ENCODE data around the gene MRPL23.

The MRPL23 gene

GRCh38 chr11:1921574-1922141 lies 25.5 kb upstream of the MRPL23 start:
- DNase-seq = no peak

GRCh38 chr11:1922481-1923081 lies 24.6 kb upstream of the MRPL23 start:
- no peak for DNase-seq

GRCh38 chr11:1923201-1923956 lies 23.8 kb upstream of the MRPL23 start:
- DNase-seq = no peak

- no peak for DNase-seq
These were observed 23.0 kb upstream of the MRPL23 start for GRCh38 chr11:1924181-1924580.

GRCh38 chr11:1924646-1925372 lies 22.3 kb upstream of the MRPL23 start:
- no peak for DNase-seq

- no peak for DNase-seq
These were observed 21.6 kb upstream of the MRPL23 start for GRCh38 chr11:1925373-1926155.

- DNase-seq = no peak
These were observed 20.7 kb upstream of the MRPL23 start for GRCh38 chr11:1926156-1927025.

- DNase-seq = no peak
These were observed 19.9 kb upstream of the MRPL23 start for GRCh38 chr11:1927026-1927847.

- DNase-seq = no peak
These were observed 19.2 kb upstream of the MRPL23 start for GRCh38 chr11:1927848-1928469.

GRCh38 chr11:1928470-1928890 lies 18.7 kb upstream of the MRPL23 start:
- DNase-seq = no peak

GRCh38 chr11:1928891-1929541 lies 18.1 kb upstream of the MRPL23 start:
- DNase-seq = no peak

GRCh38 chr11:1929621-1930461 lies 17.3 kb upstream of the MRPL23 start:
- no peak for DNase-seq

GRCh38 chr11:1930462-1930830 lies 16.7 kb upstream of the MRPL23 start:
- DNase-seq = no peak

GRCh38 chr11:1931341-1932104 lies 15.6 kb upstream of the MRPL23 start:
- no peak for DNase-seq

- no peak for DNase-seq
These were observed 15.0 kb upstream of the MRPL23 start for GRCh38 chr11:1932105-1932480.

- no peak for DNase-seq
These were observed 14.5 kb upstream of the MRPL23 start for GRCh38 chr11:1932681-1933080.

GRCh38 chr11:1933416-1934334 lies 13.5 kb upstream of the MRPL23 start:
- no peak for DNase-seq
